WTC11 (cell line): ENCODE results near the gene PTK6. TPM values are rescaled to one million over a fixed set of nuclear protein-coding genes. Genes with fewer than 3 reads are reported as not detected.
A peak's percentile ranks its signal among the peaks of the same experiment; 100 is the strongest.

Experiments
- ATAC-seq: fragments of 200-7000 bp; cut with Tn5 transposase; 2 replicates; pipeline ENCODE4 v1.10.0; 2021; ENCODE audit warnings: mild to moderate bottlenecking, moderate library complexity
- CTCF ChIA-PET: fragments of 300-600 bp; sonication (Branson Sonifier 250); formaldehyde crosslinking; loops from one replicate; lab custom pipeline; 2021; ENCODE audit warnings: antibody characterized with exemption; lab: Charles Lee
- POLR2A ChIA-PET: fragments of 350-600 bp; sonication (Branson Sonifier 250); formaldehyde crosslinking; loops from one replicate; lab custom pipeline; 2021; ENCODE audit warnings: antibody characterized with exemption; lab: Charles Lee
- DNase-seq: peaks from one replicate; pipeline ENCODE4 v3.0.0; 2021; ENCODE audit warnings: low spot score
- H3K27ac Mint-ChIP-seq: 2 replicates; pipeline ENCODE4 v1.8.0; 2021; ENCODE audit warnings: mixed read lengths
- H3K27me3 Mint-ChIP-seq: 2 replicates; pipeline ENCODE4 v1.8.0; 2021; ENCODE audit warnings: low read depth, mild to moderate bottlenecking, moderate library complexity, mixed read lengths
- H3K36me3 Mint-ChIP-seq: 2 replicates; pipeline ENCODE4 v1.8.0; 2021; ENCODE audit warnings: mixed read lengths
- H3K4me1 Mint-ChIP-seq: 2 replicates; pipeline ENCODE4 v1.8.0; 2022; ENCODE audit warnings: mixed read lengths
- H3K4me3 Mint-ChIP-seq: 2 replicates; pipeline ENCODE4 v1.8.0; 2021; ENCODE audit warnings: mild to moderate bottlenecking, moderate library complexity, mixed read lengths
- H3K9me3 Mint-ChIP-seq: 2 replicates; pipeline ENCODE4 v1.8.0; 2021; ENCODE audit warnings: mixed read lengths
- ETV6 ChIP-seq: sonication (generic); formaldehyde crosslinking; IDR thresholded peaks from 2 replicates; pipeline ENCODE4 v1.8.1; 2022; ENCODE audit warnings: mild to moderate bottlenecking, missing genetic modification reagents
- GABPB1 ChIP-seq: sonication (generic); formaldehyde crosslinking; IDR thresholded peaks from 2 replicates; pipeline ENCODE4 v1.8.1; 2023; ENCODE audit warnings: mild to moderate bottlenecking, missing genetic modification reagents
- JUN ChIP-seq: sonication (generic); formaldehyde crosslinking; IDR thresholded peaks from 2 replicates; pipeline ENCODE4 v1.8.0; 2023; ENCODE audit warnings: mild to moderate bottlenecking, missing genetic modification reagents
- MYBL2 ChIP-seq: sonication (generic); formaldehyde crosslinking; IDR thresholded peaks from 2 replicates; pipeline ENCODE4 v1.8.1; 2023; ENCODE audit warnings: mild to moderate bottlenecking, moderate library complexity, missing genetic modification reagents
- SP1 ChIP-seq: sonication (generic); formaldehyde crosslinking; conservative IDR thresholded peaks from 2 replicates; pipeline ENCODE4 v1.8.1; 2022; ENCODE audit warnings: missing genetic modification reagents
- TCF7 ChIP-seq: sonication (generic); formaldehyde crosslinking; IDR thresholded peaks from 2 replicates; pipeline ENCODE4 v1.8.0; 2022; ENCODE audit warnings: mild to moderate bottlenecking, low read depth, missing genetic modification reagents, moderate library complexity
- ZNF423 ChIP-seq: fragments of 250-450 bp; sonication (Bioruptor Pico); IDR thresholded peaks from 2 replicates; pipeline ENCODE4 v2.1.2; 2022; ENCODE audit warnings: mild to moderate bottlenecking, moderate library complexity
- total RNA-seq: library from RNA; stranded (reverse); gene quantifications from 3 replicates; pipeline ENCODE4 v1.2.3, GENCODE V29; 2021
- TF ChIP-seq, protein P1 (sequence below): sonication (generic); formaldehyde crosslinking; IDR thresholded peaks from 2 replicates; pipeline ENCODE4 v1.8.1; 2022; ENCODE audit warnings: mild to moderate bottlenecking, missing genetic modification reagents, moderate library complexity, borderline replicate concordance
- TF ChIP-seq, protein P2 (sequence below): fragments of 250-450 bp; sonication (Bioruptor Pico); IDR thresholded peaks from 2 replicates; pipeline ENCODE4 v1.8.0; 2021; ENCODE audit warnings: mild to moderate bottlenecking
- TF ChIP-seq, protein P3 (sequence below): sonication (generic); formaldehyde crosslinking; IDR thresholded peaks from 2 replicates; pipeline ENCODE4 v1.8.0; 2023; ENCODE audit warnings: mild to moderate bottlenecking, missing genetic modification reagents
- TF ChIP-seq, protein P4 (sequence below): fragments of 200-600 bp; IDR thresholded peaks from 2 replicates; pipeline ENCODE4 v1.8.0; 2022; ENCODE audit warnings: antibody characterized with exemption
- TF ChIP-seq, protein P5 (sequence below): sonication (generic); formaldehyde crosslinking; IDR thresholded peaks from 2 replicates; pipeline ENCODE4 v1.8.0; 2022; ENCODE audit warnings: mild to moderate bottlenecking, missing genetic modification reagents

The PTK6 gene
- total RNA-seq, 1 experiment from 2014 or later = 0.22 TPM

DNA sequence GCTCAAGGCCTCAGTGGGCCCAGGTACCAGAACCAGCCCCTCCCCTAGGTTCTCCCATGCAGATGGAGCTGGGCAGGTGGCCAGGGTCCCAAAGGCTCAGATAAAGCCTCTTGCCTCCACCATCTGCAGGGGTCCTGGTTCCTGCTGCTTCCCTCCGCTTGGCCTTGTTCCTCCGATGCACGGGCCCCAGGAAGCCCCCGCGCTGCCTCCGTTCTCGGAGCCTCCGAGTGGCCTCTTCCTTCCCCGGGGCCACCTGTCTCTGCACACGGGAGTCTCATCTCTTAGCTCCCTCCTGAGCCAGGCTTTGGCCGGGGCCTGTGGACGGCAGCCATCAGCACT, 1.9 kb upstream of the PTK6 start:
- POLR2A ChIA-PET = interaction anchor here (1.4 kb wide), 1 partner anchor 14 kb away, joined by 4 read pairs; no protein-coding TSS in a partner anchor
- TF ChIP-seq, protein P1, sequence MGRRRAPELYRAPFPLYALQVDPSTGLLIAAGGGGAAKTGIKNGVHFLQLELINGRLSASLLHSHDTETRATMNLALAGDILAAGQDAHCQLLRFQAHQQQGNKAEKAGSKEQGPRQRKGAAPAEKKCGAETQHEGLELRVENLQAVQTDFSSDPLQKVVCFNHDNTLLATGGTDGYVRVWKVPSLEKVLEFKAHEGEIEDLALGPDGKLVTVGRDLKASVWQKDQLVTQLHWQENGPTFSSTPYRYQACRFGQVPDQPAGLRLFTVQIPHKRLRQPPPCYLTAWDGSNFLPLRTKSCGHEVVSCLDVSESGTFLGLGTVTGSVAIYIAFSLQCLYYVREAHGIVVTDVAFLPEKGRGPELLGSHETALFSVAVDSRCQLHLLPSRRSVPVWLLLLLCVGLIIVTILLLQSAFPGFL (CRISPR knock-in tag) = no peak
- TF ChIP-seq, protein P2, sequence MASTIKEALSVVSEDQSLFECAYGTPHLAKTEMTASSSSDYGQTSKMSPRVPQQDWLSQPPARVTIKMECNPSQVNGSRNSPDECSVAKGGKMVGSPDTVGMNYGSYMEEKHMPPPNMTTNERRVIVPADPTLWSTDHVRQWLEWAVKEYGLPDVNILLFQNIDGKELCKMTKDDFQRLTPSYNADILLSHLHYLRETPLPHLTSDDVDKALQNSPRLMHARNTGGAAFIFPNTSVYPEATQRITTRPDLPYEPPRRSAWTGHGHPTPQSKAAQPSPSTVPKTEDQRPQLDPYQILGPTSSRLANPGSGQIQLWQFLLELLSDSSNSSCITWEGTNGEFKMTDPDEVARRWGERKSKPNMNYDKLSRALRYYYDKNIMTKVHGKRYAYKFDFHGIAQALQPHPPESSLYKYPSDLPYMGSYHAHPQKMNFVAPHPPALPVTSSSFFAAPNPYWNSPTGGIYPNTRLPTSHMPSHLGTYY (CRISPR knock-in tag) = no peak
- TF ChIP-seq GABPB1 (CRISPR knock-in tag) = no peak
- Mint-ChIP-seq H3K36me3 (no peaks in the 10 kb centered on the region), H3K9me3 (no peaks in the 10 kb centered on the region), H3K4me1 (0 out of 2 replicates have a peak, but pooled peaks cover 2% of the 10 kb centered on the region), H3K4me3 (no peak overlapping the region), H3K27me3 (no peaks in the 10 kb centered on the region), H3K27ac (no peak overlapping the region)
- CTCF ChIA-PET = interaction anchor here (1.0 to 5.0 kb wide), 20 partner anchors 8 to 435 kb away, joined by 3 to 81 read pairs (median 15); partner anchors contain the start of genes ARFRP1, HELZ2, RTEL1 and SRMS
- ATAC-seq (no peak), DNase-seq (no peak)

DNA sequence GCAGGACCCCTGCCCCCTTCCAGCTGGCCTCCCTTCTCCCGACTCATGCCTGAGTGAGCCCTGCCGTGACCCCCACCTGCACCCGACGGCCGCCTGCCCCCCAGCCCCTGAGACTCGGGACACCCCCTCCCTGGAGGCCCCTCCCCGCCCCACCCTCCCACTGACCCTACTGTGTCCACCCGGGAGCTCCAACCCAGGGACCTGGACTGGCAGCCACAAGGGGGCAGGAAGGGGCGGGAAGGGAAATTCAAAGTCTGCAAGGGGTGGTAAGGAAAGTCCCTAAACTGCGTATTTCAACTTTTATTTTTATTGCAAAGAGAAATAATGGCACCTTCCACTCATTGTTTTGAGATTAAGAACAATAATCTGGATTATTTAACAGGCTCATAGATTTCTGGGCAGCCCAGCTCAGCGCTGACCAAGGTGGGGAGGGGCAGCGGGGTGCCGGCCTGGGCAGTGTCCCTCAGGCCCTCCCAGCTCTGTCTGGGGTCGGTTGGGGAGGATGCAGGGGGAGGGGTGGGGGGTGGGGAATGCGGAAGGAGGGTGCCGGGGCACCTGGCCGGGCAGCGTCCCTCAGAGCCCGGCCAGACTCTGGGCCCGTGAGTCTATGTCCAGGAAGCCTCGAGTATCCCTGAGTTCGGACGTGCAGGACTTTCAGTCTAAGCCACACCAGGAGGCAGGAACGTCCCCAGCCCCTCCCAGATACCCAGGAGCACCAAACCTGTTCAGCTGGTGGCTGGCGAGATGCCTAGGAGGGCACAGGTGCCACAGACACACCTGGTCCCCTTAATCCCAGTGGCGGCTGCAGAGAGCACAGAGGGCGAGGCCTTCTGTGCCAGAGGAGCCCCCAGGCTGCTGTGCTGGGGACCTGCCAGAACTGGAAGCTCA, 1.3 kb upstream of the PTK6 start:
- Mint-ChIP-seq H3K27ac (no peak overlapping the region), H3K36me3 (no peaks in the 10 kb centered on the region), H3K4me3 (peak overlapping the region; percentile 49; the same call in 1 of the 2 replicates), H3K4me1 (0 out of 2 replicates have a peak, but pooled peaks cover 2% of the 10 kb centered on the region), H3K9me3 (no peaks in the 10 kb centered on the region), H3K27me3 (no peaks in the 10 kb centered on the region)
- ChIA-PET CTCF (interaction anchor here (0.6 to 5.0 kb wide), 85 partner anchors 8 to 754 kb away, joined by 3 to 81 read pairs (median 4); partner anchors contain the start of genes ARFRP1, GMEB2, HELZ2 and PPDPF), POLR2A (interaction anchor here (1.4 kb wide), 2 partner anchors 14 to 317 kb away, joined by 3 to 4 read pairs; no protein-coding TSS in a partner anchor)
- TF ChIP-seq, protein P3, sequence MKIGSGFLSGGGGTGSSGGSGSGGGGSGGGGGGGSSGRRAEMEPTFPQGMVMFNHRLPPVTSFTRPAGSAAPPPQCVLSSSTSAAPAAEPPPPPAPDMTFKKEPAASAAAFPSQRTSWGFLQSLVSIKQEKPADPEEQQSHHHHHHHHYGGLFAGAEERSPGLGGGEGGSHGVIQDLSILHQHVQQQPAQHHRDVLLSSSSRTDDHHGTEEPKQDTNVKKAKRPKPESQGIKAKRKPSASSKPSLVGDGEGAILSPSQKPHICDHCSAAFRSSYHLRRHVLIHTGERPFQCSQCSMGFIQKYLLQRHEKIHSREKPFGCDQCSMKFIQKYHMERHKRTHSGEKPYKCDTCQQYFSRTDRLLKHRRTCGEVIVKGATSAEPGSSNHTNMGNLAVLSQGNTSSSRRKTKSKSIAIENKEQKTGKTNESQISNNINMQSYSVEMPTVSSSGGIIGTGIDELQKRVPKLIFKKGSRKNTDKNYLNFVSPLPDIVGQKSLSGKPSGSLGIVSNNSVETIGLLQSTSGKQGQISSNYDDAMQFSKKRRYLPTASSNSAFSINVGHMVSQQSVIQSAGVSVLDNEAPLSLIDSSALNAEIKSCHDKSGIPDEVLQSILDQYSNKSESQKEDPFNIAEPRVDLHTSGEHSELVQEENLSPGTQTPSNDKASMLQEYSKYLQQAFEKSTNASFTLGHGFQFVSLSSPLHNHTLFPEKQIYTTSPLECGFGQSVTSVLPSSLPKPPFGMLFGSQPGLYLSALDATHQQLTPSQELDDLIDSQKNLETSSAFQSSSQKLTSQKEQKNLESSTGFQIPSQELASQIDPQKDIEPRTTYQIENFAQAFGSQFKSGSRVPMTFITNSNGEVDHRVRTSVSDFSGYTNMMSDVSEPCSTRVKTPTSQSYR (CRISPR knock-in tag) = no peak
- TF ChIP-seq, protein P4, sequence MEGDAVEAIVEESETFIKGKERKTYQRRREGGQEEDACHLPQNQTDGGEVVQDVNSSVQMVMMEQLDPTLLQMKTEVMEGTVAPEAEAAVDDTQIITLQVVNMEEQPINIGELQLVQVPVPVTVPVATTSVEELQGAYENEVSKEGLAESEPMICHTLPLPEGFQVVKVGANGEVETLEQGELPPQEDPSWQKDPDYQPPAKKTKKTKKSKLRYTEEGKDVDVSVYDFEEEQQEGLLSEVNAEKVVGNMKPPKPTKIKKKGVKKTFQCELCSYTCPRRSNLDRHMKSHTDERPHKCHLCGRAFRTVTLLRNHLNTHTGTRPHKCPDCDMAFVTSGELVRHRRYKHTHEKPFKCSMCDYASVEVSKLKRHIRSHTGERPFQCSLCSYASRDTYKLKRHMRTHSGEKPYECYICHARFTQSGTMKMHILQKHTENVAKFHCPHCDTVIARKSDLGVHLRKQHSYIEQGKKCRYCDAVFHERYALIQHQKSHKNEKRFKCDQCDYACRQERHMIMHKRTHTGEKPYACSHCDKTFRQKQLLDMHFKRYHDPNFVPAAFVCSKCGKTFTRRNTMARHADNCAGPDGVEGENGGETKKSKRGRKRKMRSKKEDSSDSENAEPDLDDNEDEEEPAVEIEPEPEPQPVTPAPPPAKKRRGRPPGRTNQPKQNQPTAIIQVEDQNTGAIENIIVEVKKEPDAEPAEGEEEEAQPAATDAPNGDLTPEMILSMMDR = peak; percentile 20; the same call in 1 of the 2 replicates
- DNase-seq = peak; percentile 62
- peak; percentile 31 for ATAC-seq

DNA sequence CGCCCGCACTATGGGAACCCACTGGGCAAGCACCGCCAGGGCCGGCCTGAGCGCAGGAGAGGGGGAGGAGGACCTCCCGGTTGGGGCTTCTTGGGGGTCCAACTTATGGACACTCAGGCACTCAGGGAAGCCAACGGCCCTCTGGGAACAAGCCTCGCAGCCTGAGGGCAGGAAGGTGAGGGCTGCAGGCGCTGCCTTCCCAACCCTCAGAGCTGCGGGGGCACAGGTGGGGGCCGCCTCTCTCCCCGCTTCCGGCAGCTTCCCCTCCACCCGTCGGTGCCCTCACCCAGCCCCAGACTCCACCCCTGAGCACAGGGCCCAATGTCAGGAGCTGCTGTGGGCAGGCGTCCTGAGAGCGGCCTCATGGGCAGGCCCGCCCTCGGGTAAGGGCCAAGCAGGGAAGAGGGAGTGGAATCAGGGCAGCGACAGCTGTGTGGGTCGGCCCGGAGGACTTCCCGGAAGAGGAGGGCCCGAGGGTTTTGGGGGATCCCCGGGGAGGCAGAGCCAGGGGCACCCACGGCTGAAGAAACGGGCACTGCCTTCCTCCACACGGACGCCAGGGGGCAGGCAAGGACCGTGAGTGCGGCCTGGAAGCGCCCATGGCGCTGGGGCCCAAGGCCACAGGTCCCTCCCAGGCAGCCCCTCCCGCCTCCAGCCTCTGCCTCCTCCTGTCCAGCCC, 488 bp upstream of the PTK6 start:
- Mint-ChIP-seq H3K4me1 (0 out of 2 replicates have a peak, but pooled peaks cover 2% of the 10 kb centered on the region), H3K27me3 (no peaks in the 10 kb centered on the region), H3K27ac (no peak overlapping the region), H3K4me3 (peak overlapping the region; percentile 49), H3K9me3 (no peaks in the 10 kb centered on the region), H3K36me3 (no peaks in the 10 kb centered on the region)
- TF ChIP-seq TCF7 (no peak), MYBL2 (CRISPR knock-in tag) (peak; percentile 40; the same call in 1 of the 2 replicates), ZNF423 (peak; percentile 93), SP1 (CRISPR knock-in tag) (peak; percentile 64; the same call in 1 of the 2 replicates), JUN (CRISPR knock-in tag) (no peak), GABPB1 (CRISPR knock-in tag) (peak; percentile 35; the same call in 1 of the 2 replicates), ETV6 (CRISPR knock-in tag) (peak; percentile 83)
- TF ChIP-seq, protein P4 = peak; percentile 93
- TF ChIP-seq, protein P5, sequence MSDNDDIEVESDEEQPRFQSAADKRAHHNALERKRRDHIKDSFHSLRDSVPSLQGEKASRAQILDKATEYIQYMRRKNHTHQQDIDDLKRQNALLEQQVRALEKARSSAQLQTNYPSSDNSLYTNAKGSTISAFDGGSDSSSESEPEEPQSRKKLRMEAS (CRISPR knock-in tag) = 0 out of 2 replicates have a peak, but pooled peaks have one; percentile 45
- ChIA-PET CTCF (interaction anchor here (0.6 to 5.0 kb wide), 76 partner anchors 8 to 754 kb away, joined by 3 to 81 read pairs (median 5); partner anchors contain the start of genes ARFRP1, GMEB2, HELZ2 and PPDPF), POLR2A (interaction anchor here (1.4 kb wide), 2 partner anchors 15 to 318 kb away, joined by 3 to 4 read pairs; no protein-coding TSS in a partner anchor)
- ATAC-seq = peak; percentile 84
- DNase-seq = peak; percentile 87
